PC-9 (cell line): ENCODE results near the gene DNAAF1. TPM values are rescaled to one million over a fixed set of nuclear protein-coding genes. Genes with fewer than 3 reads are reported as not detected.

Experiments
- BruUV-seq: library from RNA; stranded (reverse); fragments of 400-500 nt; replicated peaks from 2 replicates; lab custom pipeline; 2021; lab: Mats Ljungman, UMichigan
- CTCF ChIA-PET: fragments of 300-600 bp; sonication (Branson Sonifier 250); formaldehyde crosslinking; loops from one replicate; lab custom pipeline; 2022; ENCODE audit warnings: antibody characterized with exemption; lab: Charles Lee
- POLR2A ChIA-PET: fragments of 300-600 bp; sonication (Branson Sonifier 250); formaldehyde crosslinking; loops from one replicate; lab custom pipeline; 2022; ENCODE audit warnings: antibody characterized with exemption; ENCODE audit not compliant: unreplicated experiment; lab: Charles Lee
- DNase-seq, 2 experiments: peaks; one replicate each; pipeline versions ENCODE4 v3.0.0 to v3.0.0-alpha.2; 2015 to 2022; ENCODE audit warnings: mixed read lengths in 1 of 2
- H2AFZ ChIP-seq: fragments of 200-600 bp; sonication (generic); 2 replicates; pipeline ENCODE4 v1.8.1; 2017; ENCODE audit warnings: antibody characterized with exemption
- H3F3A ChIP-seq: fragments of 200-600 bp; sonication (generic); 2 replicates; pipeline ENCODE4 v1.8.1; 2017; ENCODE audit warnings: antibody characterized with exemption, mild to moderate bottlenecking, low read depth; ENCODE audit not compliant: insufficient read depth
- H3K27ac ChIP-seq: fragments of 200-600 bp; sonication (generic); 2 replicates; pipeline ENCODE4 v1.6.1; 2016; ENCODE audit warnings: mixed run types
- H3K27me3 ChIP-seq: fragments of 200-600 bp; sonication (generic); 2 replicates; pipeline ENCODE4 v1.6.1; 2016; ENCODE audit warnings: low read depth, mixed run types; ENCODE audit not compliant: insufficient read depth
- H3K36me3 ChIP-seq: fragments of 200-600 bp; sonication (generic); 2 replicates; pipeline ENCODE4 v1.6.1; 2016; ENCODE audit warnings: low read depth, mixed run types
- H3K4me1 ChIP-seq: fragments of 200-600 bp; sonication (generic); replicated peaks from 2 replicates; pipeline ENCODE4 v1.6.1; 2016; ENCODE audit warnings: mixed run types; ENCODE audit not compliant: insufficient read depth
- H3K4me2 ChIP-seq: fragments of 200-600 bp; sonication (generic); 2 replicates; pipeline ENCODE4 v1.6.1; 2017; ENCODE audit warnings: mixed run types
- H3K4me3 ChIP-seq: fragments of 200-600 bp; sonication (generic); 2 replicates; pipeline ENCODE4 v1.6.1; 2016; ENCODE audit warnings: mixed run types
- H3K79me2 ChIP-seq: fragments of 200-600 bp; sonication (generic); 2 replicates; pipeline ENCODE4 v1.6.1; 2017; ENCODE audit warnings: low read depth, mixed run types
- H3K9me2 ChIP-seq: fragments of 200-600 bp; sonication (generic); 2 replicates; pipeline ENCODE4 v1.8.1; 2017; ENCODE audit warnings: mild to moderate bottlenecking; ENCODE audit not compliant: insufficient read depth
- H3K9me3 ChIP-seq: fragments of 200-600 bp; sonication (generic); 2 replicates; pipeline ENCODE4 v1.8.1; 2016; ENCODE audit warnings: low read depth; ENCODE audit not compliant: insufficient read depth
- H4K20me1 ChIP-seq: fragments of 200-600 bp; sonication (generic); 2 replicates; pipeline ENCODE4 v1.8.1; 2017; ENCODE audit not compliant: insufficient read depth
- CTCF ChIP-seq: fragments of 200-600 bp; sonication (generic); conservative IDR thresholded peaks from 2 replicates; pipeline ENCODE4 v1.6.1; 2017; ENCODE audit warnings: mixed run types, antibody characterized with exemption, mild to moderate bottlenecking, moderate library complexity
- EZH2 ChIP-seq: fragments of 200-600 bp; sonication (generic); IDR thresholded peaks from 2 replicates; pipeline ENCODE4 v1.8.0; 2017; ENCODE audit warnings: antibody characterized with exemption, low read depth
- intact Hi-C: fragments of 100-400 bp; cut with micrococcal nuclease; formaldehyde crosslinking; loops from one replicate; pipeline ENCODE4 v1.10.0; 2022; ENCODE audit not compliant: unreplicated experiment
- total RNA-seq: library from RNA; stranded (reverse); gene quantifications from 2 replicates; pipeline ENCODE4 v1.2.3, GENCODE V29; 2021

DNAAF1 gene
- total RNA-seq, 1 experiment from 2014 or later, result 1.2 TPM

GRCh38 chr16:84144209-84144858 is 774 bp upstream of the DNAAF1 start:
- no peaks in the 10 kb centered on the region for H4K20me1 ChIP-seq
- TSS peak; percentile 52 for BruUV-seq
- peak overlapping the region; percentile 72 for H2AFZ ChIP-seq
- H3K4me1 ChIP-seq, result peaks cover 12% of the 10 kb centered on the region
- H3K79me2 ChIP-seq, result peaks cover 39% of the 10 kb centered on the region
- no peaks in the 10 kb centered on the region; the same call in 1 of the 2 replicates for H3K36me3 ChIP-seq
- H3K27me3 ChIP-seq, result no peaks in the 10 kb centered on the region
- peak overlapping the region; percentile 81 for H3K4me2 ChIP-seq
- CTCF ChIA-PET, result no interaction called here
- intact Hi-C loops, result no loop called here
- H3K4me3 ChIP-seq, result peak overlapping the region; percentile 65
- 0 out of 2 replicates have a peak, but pooled peaks cover 7% of the 10 kb centered on the region for H3F3A ChIP-seq
- H3K9me2 ChIP-seq, result no peaks in the 10 kb centered on the region
- POLR2A ChIA-PET, result interaction anchor here (0.6 kb wide), 1 partner anchor 28 kb away, joined by 4 read pairs; no protein-coding TSS in a partner anchor
- no peak; the same call in 1 of the 2 replicates for TF ChIP-seq CTCF
- no peak overlapping the region for H3K27ac ChIP-seq
- H3K9me3 ChIP-seq, result no peaks in the 10 kb centered on the region
- peak in 1 of 2 experiments; percentile 38 for DNase-seq

GRCh38 chr16:84150926-84151325 is 5.8 kb downstream of the DNAAF1 start:
- no peak for TF ChIP-seq EZH2
- H3K4me3 ChIP-seq, result no peak overlapping the region
- no peaks in the 10 kb centered on the region for H4K20me1 ChIP-seq
- no peaks in the 10 kb centered on the region for H3K4me1 ChIP-seq
- peaks cover 2% of the 10 kb centered on the region for H3F3A ChIP-seq
- H2AFZ ChIP-seq, result no peak overlapping the region
- H3K4me2 ChIP-seq, result no peak overlapping the region
- H3K27me3 ChIP-seq, result no peaks in the 10 kb centered on the region
- H3K9me2 ChIP-seq, result no peaks in the 10 kb centered on the region
- no peaks in the 10 kb centered on the region for H3K79me2 ChIP-seq
- CTCF ChIA-PET, result no interaction called here
- no peak overlapping the region for H3K27ac ChIP-seq
- no peak for DNase-seq
- POLR2A ChIA-PET, result no interaction called here
- intact Hi-C loops, result no loop called here
- no peaks in the 10 kb centered on the region for H3K36me3 ChIP-seq
- H3K9me3 ChIP-seq, result 0 out of 2 replicates have a peak, but pooled peaks cover 5% of the 10 kb centered on the region
- no TSS peak for BruUV-seq

- intact Hi-C loops, result no loop called here
- Histone ChIP-seq H2AFZ (no peak overlapping the region), H3K79me2 (no peaks in the 10 kb centered on the region), H3K27ac (no peak overlapping the region), H3K4me2 (no peak overlapping the region), H3K9me2 (no peaks in the 10 kb centered on the region), H3K9me3 (0 out of 2 replicates have a peak, but pooled peaks cover 5% of the 10 kb centered on the region), H3K27me3 (no peaks in the 10 kb centered on the region), H3F3A (peaks cover 6% of the 10 kb centered on the region), H3K4me3 (no peak overlapping the region), H3K36me3 (no peaks in the 10 kb centered on the region), H4K20me1 (no peaks in the 10 kb centered on the region), H3K4me1 (no peaks in the 10 kb centered on the region)
- no peak for TF ChIP-seq CTCF
- no peak for TF ChIP-seq EZH2
- DNase-seq, result no peak
- ChIA-PET CTCF (no interaction called here), POLR2A (no interaction called here)
- no TSS peak for BruUV-seq
Measured at GRCh38 chr16:84153660-84154214, 8.6 kb downstream of the DNAAF1 start.
